Keratinocyte (primary cell): Measurements from ENCODE around the gene RTP5. TPM values are rescaled to one million over a fixed set of nuclear protein-coding genes. Genes with fewer than 3 reads are reported as not detected.

Source experiments
- DNase-seq: peaks from one replicate; pipeline ENCODE4 v3.0.0-alpha.2; 2011; ENCODE audit warnings: low read depth, missing footprints, low spot score
- FAIRE-seq: peaks from 2 replicates; lab custom pipeline; 2011; peaks lifted over from hg19 to GRCh38; lab: Jason Lieb, UNC
- H2AFZ ChIP-seq: 2 replicates; pipeline ENCODE4 v1.6.0; 2012; ENCODE audit warnings: low read length, control low read depth, inconsistent platforms; ENCODE audit not compliant: control insufficient read depth
- H3K27ac ChIP-seq: 2 replicates; pipeline ENCODE4 v1.5.1; 2011; ENCODE audit warnings: low read length; ENCODE audit not compliant: control insufficient read depth, insufficient read depth
- H3K27me3 ChIP-seq: 3 replicates; pipeline ENCODE4 v1.6.0; 2011; ENCODE audit warnings: low read length; ENCODE audit not compliant: control insufficient read depth, insufficient read depth; ENCODE audit errors: extremely low read depth
- H3K36me3 ChIP-seq, 2 experiments: 2 replicates in 1 of 2; 3 replicates in 1 of 2; pipeline ENCODE4 v1.5.1; 2011; ENCODE audit warnings: low read length in 2 of 2, mild to moderate bottlenecking in 1 of 2; ENCODE audit not compliant: control insufficient read depth in 2 of 2, insufficient read depth in 2 of 2; ENCODE audit errors: extremely low read depth in 1 of 2
- H3K4me1 ChIP-seq: 3 replicates; pipeline ENCODE4 v1.5.1; 2011; ENCODE audit warnings: low read length; ENCODE audit not compliant: control insufficient read depth, insufficient read depth; ENCODE audit errors: extremely low read depth
- H3K4me2 ChIP-seq: 3 replicates; pipeline ENCODE4 v1.6.0; 2011; ENCODE audit warnings: low read depth, low read length; ENCODE audit not compliant: control insufficient read depth, insufficient read depth; ENCODE audit errors: extremely low read depth
- H3K4me3 ChIP-seq, 3 experiments: fragments of 200-600 bp in 1 of 3; sonication (generic) in 1 of 3; 2 replicates in 2 of 3; 3 replicates in 1 of 3; pipeline ENCODE4 v1.5.1; 2011 to 2016; ENCODE audit warnings: low read length in 3 of 3, mild to moderate bottlenecking in 3 of 3, control low read depth in 2 of 3, inconsistent platforms in 1 of 3, low read depth in 1 of 3, mixed read lengths in 1 of 3, mixed run types in 1 of 3, moderate library complexity in 1 of 3; ENCODE audit not compliant: control insufficient read depth in 2 of 3, insufficient read depth in 2 of 3; ENCODE audit errors: extremely low read depth in 1 of 3
- H3K79me2 ChIP-seq: 2 replicates; pipeline ENCODE4 v1.6.0; 2012; ENCODE audit warnings: low read length; ENCODE audit not compliant: control insufficient read depth, insufficient read depth
- H3K9ac ChIP-seq: 3 replicates; pipeline ENCODE4 v1.6.0; 2011; ENCODE audit warnings: low read length; ENCODE audit not compliant: control insufficient read depth, insufficient read depth; ENCODE audit errors: extremely low read depth
- H3K9me1 ChIP-seq: 3 replicates; pipeline ENCODE4 v1.6.0; 2011; ENCODE audit warnings: low read length; ENCODE audit not compliant: control insufficient read depth, insufficient read depth; ENCODE audit errors: extremely low read depth
- H3K9me3 ChIP-seq: 2 replicates; pipeline ENCODE4 v1.5.1; 2012; ENCODE audit warnings: low read depth, low read length; ENCODE audit not compliant: control insufficient read depth
- H4K20me1 ChIP-seq: 3 replicates; pipeline ENCODE4 v1.6.0; 2011; ENCODE audit warnings: low read length; ENCODE audit not compliant: control insufficient read depth, insufficient read depth; ENCODE audit errors: extremely low read depth
- EZH2 ChIP-seq: IDR thresholded peaks from one replicate; pipeline ENCODE4 v1.6.1; 2012; ENCODE audit warnings: inconsistent platforms, mild to moderate bottlenecking, low read length, moderate library complexity
- dilution Hi-C: fragments of 300-500 bp; cut with MboI; formaldehyde crosslinking; loops from one replicate; pipeline ENCODE4 v1.7.0; 2020; ENCODE audit warnings: low sequenced_read_pairs; ENCODE audit not compliant: extremely low pct_ligation_motif_present
- polyA plus RNA-seq, 5 experiments: library from polyadenylated mRNA; depleted of rRNA in 3 of 5; stranded (reverse) in 3 of 5; stranded (forward) in 1 of 5; unstranded in 1 of 5; fragments of >200 nt; gene quantifications; 1 replicate in 1 of 5; 2 replicates in 3 of 5; 3 replicates in 1 of 5; pipeline versions ENCODE4 v1.2.1 to v1.2.3, GENCODE V29; 2011 to 2012; ENCODE audit warnings: missing spikeins in 2 of 5, low read depth in 1 of 5, low replicate concordance in 1 of 5
- TF ChIP-seq, protein P1 (sequence below), 3 experiments: IDR thresholded peaks in 1 of 3; conservative IDR thresholded peaks in 1 of 3; optimal IDR thresholded peaks in 1 of 3; 2 replicates in 2 of 3; 3 replicates in 1 of 3; pipeline versions ENCODE3 to v1.5.1; 2011; ENCODE audit warnings: low read length in 3 of 3, mild to moderate bottlenecking in 3 of 3, moderate library complexity in 2 of 3, control low read depth in 1 of 3, inconsistent platforms in 1 of 3; ENCODE audit not compliant: insufficient read depth in 2 of 3; ENCODE audit errors: extremely low read depth in 1 of 3

Gene RTP5
- polyA plus RNA-seq, 1 donor (not counting 4 experiments of a cell fraction or from before 2014, with no cell fraction given) = not detected

DNA sequence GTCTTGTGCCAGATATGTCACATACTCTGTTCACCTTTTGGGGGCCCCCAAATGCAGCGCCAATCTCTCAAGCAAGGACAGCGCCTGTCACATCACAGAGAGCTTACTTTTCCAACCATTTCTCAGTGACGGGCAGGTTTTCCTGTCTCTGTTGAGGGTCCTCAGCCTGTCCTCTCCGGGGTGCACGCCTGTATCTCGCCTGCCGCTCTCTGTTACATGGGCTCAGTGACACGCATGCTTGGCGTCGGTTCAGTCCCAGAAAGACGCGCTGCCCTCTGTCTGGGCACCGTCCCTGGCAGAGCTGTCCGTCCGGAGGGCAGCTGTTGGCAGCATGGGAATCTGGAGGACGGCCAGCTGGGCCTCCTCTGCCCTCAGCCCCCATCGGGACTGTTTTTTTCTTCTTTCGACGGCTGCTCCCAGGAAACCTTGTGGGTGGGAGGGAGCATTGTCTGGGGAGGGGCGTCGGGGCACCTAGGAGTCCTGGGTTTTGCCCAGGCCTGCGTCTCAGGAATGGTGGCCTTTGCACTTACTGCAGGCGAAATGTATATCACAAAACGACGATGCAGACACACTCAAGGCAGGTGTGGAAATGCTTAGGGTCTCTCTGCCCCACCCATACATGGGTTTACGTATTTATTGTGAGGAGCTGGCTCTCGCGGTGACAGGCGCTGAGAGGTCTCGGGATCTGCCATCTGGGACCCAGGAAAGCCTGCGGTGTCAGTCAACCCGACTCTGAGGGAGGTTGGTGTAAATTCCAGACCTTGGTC, 30.9 kb downstream of the RTP5 start:
- TF ChIP-seq, protein P1, sequence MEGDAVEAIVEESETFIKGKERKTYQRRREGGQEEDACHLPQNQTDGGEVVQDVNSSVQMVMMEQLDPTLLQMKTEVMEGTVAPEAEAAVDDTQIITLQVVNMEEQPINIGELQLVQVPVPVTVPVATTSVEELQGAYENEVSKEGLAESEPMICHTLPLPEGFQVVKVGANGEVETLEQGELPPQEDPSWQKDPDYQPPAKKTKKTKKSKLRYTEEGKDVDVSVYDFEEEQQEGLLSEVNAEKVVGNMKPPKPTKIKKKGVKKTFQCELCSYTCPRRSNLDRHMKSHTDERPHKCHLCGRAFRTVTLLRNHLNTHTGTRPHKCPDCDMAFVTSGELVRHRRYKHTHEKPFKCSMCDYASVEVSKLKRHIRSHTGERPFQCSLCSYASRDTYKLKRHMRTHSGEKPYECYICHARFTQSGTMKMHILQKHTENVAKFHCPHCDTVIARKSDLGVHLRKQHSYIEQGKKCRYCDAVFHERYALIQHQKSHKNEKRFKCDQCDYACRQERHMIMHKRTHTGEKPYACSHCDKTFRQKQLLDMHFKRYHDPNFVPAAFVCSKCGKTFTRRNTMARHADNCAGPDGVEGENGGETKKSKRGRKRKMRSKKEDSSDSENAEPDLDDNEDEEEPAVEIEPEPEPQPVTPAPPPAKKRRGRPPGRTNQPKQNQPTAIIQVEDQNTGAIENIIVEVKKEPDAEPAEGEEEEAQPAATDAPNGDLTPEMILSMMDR (optimal IDR thresholded peaks at IDR 0.05 in 1 of 3, IDR thresholded peaks at IDR 0.05 in 1 of 3, conservative IDR thresholded peaks at IDR 0.05 in 1 of 3; ENCODE audit: extremely low read depth in 1 of 3, insufficient read depth in 2 of 3, low read length in 3 of 3) = no peak
- no peak for TF ChIP-seq EZH2
- H3K4me3 ChIP-seq = no peak overlapping the region
- no peaks in the 10 kb centered on the region for H4K20me1 ChIP-seq
- no peak for FAIRE-seq
- H3K36me3 ChIP-seq = no peaks in the 10 kb centered on the region
- peak overlapping the region; percentile 80 for H2AFZ ChIP-seq
- peaks cover 24% of the 10 kb centered on the region for H3K4me1 ChIP-seq
- peak overlapping the region; percentile 6 for H3K27ac ChIP-seq
- H3K4me2 ChIP-seq = peak overlapping the region; percentile 84
- H3K9ac ChIP-seq = peak overlapping the region; percentile 58
- H3K27me3 ChIP-seq = peaks cover 11% of the 10 kb centered on the region
- no peak for DNase-seq
- dilution Hi-C loops = no loop called here
- H3K9me1 ChIP-seq = no peaks in the 10 kb centered on the region
- no peaks in the 10 kb centered on the region for H3K79me2 ChIP-seq
- H3K9me3 ChIP-seq = no peaks in the 10 kb centered on the region

DNA sequence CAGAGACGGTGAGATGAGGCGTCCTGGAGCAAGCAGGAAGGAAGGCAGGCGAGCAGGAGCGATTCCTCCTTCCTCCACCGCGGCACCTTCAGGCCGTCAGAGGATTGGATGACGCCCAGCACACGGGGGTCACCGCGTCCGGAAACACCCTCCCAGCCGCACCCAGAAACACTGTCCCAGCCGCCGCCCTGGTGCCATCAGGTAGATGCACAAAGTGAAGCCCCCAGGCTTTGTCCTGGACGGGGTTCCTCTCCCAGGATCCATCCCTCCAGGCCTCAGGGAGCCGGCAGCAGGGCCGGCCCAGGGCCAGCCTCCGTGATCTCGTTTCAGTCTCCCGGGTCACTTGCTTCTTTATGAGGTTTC, 31.5 kb downstream of the RTP5 start:
- H3K27me3 ChIP-seq = peaks cover 11% of the 10 kb centered on the region
- no peaks in the 10 kb centered on the region for H4K20me1 ChIP-seq
- FAIRE-seq (peak; percentile 9), DNase-seq (no peak)
- H3K4me2 ChIP-seq = peak overlapping the region; percentile 84
- H2AFZ ChIP-seq = peak overlapping the region; percentile 80
- no peak for TF ChIP-seq EZH2
- TF ChIP-seq, protein P1 (optimal IDR thresholded peaks at IDR 0.05 in 1 of 3, IDR thresholded peaks at IDR 0.05 in 1 of 3, conservative IDR thresholded peaks at IDR 0.05 in 1 of 3; ENCODE audit: extremely low read depth in 1 of 3, insufficient read depth in 2 of 3, low read length in 3 of 3) = no peak
- H3K79me2 ChIP-seq = no peaks in the 10 kb centered on the region
- no peaks in the 10 kb centered on the region for H3K36me3 ChIP-seq
- H3K27ac ChIP-seq = peak overlapping the region; percentile 6
- H3K9me3 ChIP-seq = no peaks in the 10 kb centered on the region
- dilution Hi-C loops = no loop called here
- H3K9me1 ChIP-seq = no peaks in the 10 kb centered on the region
- peaks cover 19% of the 10 kb centered on the region for H3K4me1 ChIP-seq
- H3K9ac ChIP-seq = peak overlapping the region; percentile 58
- H3K4me3 ChIP-seq = no peak overlapping the region
